ENCODE measurements around the gene PDPK1. TPM values are rescaled to one million over a fixed set of nuclear protein-coding genes. Genes with fewer than 3 reads are reported as not detected.
A peak's percentile ranks its signal among the peaks of the same experiment; 100 is the strongest.

The PDPK1 gene
- total RNA-seq, 1 experiment from 2014 or later = 31.6 TPM

DNA sequence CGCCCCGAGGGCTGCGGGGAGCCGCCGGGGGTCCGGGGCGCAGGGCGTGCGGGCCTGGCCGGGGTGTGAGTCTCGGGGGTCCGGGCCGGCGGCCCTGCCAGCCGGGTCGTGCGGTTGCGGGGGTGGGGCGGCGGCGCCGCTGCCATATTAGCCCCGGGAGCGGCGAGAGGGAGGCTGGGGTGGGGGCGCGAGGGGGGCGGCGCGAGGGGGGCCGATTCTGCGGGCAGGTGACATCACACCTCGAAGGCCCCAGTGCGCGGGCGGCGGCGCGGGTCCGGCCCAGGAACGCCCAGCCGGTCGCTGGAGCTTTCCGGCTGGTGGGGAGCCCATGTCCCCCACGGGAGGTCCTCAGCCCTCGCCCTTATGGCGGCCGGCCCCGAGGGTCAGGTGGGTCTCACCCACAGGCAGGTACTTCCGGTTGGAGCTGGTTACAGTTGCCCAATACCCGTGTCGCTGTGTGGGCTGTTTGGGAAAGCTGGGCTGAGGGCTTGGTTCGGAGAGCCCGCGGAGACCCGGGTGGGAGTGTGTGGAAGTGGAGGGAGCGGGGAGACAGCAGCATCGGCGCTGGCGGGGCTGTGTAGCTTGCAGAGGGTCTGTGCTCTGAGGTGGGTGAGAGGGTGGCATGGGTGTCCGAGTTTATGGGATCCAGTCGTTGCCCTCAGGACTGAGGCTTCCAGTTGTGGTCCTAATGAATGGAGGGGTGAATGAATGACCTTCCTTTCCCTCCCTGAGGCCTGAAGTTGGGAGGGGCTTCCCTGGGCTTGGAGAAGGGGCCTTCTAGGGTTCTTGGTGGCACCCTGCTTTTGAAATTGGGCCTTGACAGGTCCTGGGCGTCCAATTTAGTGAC, 23.3 kb upstream of the PDPK1 start:
- no TSS peak for BruUV-seq (replicated peaks)
- peak overlapping the region; percentile 99 for H3K4me3 ChIP-seq (ENCODE audit: low read depth, low read length, poor library complexity, severe bottlenecking)

GRCh38 chr16:2515180-2515851, 22.5 kb upstream of the PDPK1 start:
- H3K27me3 ChIP-seq (replicated peaks; ENCODE audit: insufficient read depth, low read depth, low read length, poor library complexity) = no peaks in the 10 kb centered on the region
- no peaks in the 10 kb centered on the region for H3K9me3 ChIP-seq (ENCODE audit: low read depth, low read length, poor library complexity, severe bottlenecking)
- peak overlapping the region; percentile 99 for H3K4me3 ChIP-seq (ENCODE audit: low read depth, low read length, poor library complexity, severe bottlenecking)
- H3K36me3 ChIP-seq (ENCODE audit: insufficient read depth, low read length, poor library complexity, severe bottlenecking) = peaks cover 3% of the 10 kb centered on the region
- intact Hi-C loops (cut with micrococcal nuclease; ENCODE audit: unreplicated experiment) = no loop called here
- H3K27ac ChIP-seq (ENCODE audit: low read depth, low read length, poor library complexity, severe bottlenecking) = peak overlapping the region; percentile 100
- TSS peak; percentile 27 for BruUV-seq (replicated peaks)
- H3K4me1 ChIP-seq (ENCODE audit: insufficient read depth, low read length, poor library complexity, severe bottlenecking) = peaks cover 15% of the 10 kb centered on the region
- POLR2A ChIA-PET (ENCODE audit: low non-redundant PET) = interaction anchor here (0.6 to 0.7 kb wide), 2 partner anchors 23 to 31 kb away, joined by 3 to 13 read pairs; partner anchors contain the start of gene PDPK1
- CTCF ChIA-PET = no interaction called here
- no peak for DNase-seq (ENCODE audit: low spot score)
- no peak for TF ChIP-seq EZH2 (IDR thresholded peaks at IDR 0.05; ENCODE audit: borderline replicate concordance, low read depth, low read length, poor library complexity, severe bottlenecking)
- TF ChIP-seq, protein P1, sequence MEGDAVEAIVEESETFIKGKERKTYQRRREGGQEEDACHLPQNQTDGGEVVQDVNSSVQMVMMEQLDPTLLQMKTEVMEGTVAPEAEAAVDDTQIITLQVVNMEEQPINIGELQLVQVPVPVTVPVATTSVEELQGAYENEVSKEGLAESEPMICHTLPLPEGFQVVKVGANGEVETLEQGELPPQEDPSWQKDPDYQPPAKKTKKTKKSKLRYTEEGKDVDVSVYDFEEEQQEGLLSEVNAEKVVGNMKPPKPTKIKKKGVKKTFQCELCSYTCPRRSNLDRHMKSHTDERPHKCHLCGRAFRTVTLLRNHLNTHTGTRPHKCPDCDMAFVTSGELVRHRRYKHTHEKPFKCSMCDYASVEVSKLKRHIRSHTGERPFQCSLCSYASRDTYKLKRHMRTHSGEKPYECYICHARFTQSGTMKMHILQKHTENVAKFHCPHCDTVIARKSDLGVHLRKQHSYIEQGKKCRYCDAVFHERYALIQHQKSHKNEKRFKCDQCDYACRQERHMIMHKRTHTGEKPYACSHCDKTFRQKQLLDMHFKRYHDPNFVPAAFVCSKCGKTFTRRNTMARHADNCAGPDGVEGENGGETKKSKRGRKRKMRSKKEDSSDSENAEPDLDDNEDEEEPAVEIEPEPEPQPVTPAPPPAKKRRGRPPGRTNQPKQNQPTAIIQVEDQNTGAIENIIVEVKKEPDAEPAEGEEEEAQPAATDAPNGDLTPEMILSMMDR (conservative IDR thresholded peaks at IDR 0.05; ENCODE audit: low read depth, low read length) = no peak

More for the DNA sequence above, 23.3 kb upstream of the PDPK1 start:
- intact Hi-C loops (cut with micrococcal nuclease; ENCODE audit: unreplicated experiment) = no loop called here
- H3K27ac ChIP-seq (ENCODE audit: low read depth, low read length, poor library complexity, severe bottlenecking) = peak overlapping the region; percentile 100
- H3K36me3 ChIP-seq (ENCODE audit: insufficient read depth, low read length, poor library complexity, severe bottlenecking) = peaks cover 1% of the 10 kb centered on the region
- no peak for TF ChIP-seq EZH2 (IDR thresholded peaks at IDR 0.05; ENCODE audit: borderline replicate concordance, low read depth, low read length, poor library complexity, severe bottlenecking)
- TF ChIP-seq, protein P1 (conservative IDR thresholded peaks at IDR 0.05; ENCODE audit: low read depth, low read length) = no peak
- no peaks in the 10 kb centered on the region for H3K27me3 ChIP-seq (replicated peaks; ENCODE audit: insufficient read depth, low read depth, low read length, poor library complexity)
- peaks cover 15% of the 10 kb centered on the region for H3K4me1 ChIP-seq (ENCODE audit: insufficient read depth, low read length, poor library complexity, severe bottlenecking)
- no peak for DNase-seq (ENCODE audit: low spot score)
- no peaks in the 10 kb centered on the region for H3K9me3 ChIP-seq (ENCODE audit: low read depth, low read length, poor library complexity, severe bottlenecking)
- CTCF ChIA-PET = interaction anchor here (0.5 kb wide), 1 partner anchor 289 kb away, joined by 4 read pairs; no protein-coding TSS in a partner anchor
- POLR2A ChIA-PET (ENCODE audit: low non-redundant PET) = interaction anchor here (0.6 kb wide), 1 partner anchor 23 kb away, joined by 3 read pairs; the partner anchor contains the start of gene PDPK1

DNA sequence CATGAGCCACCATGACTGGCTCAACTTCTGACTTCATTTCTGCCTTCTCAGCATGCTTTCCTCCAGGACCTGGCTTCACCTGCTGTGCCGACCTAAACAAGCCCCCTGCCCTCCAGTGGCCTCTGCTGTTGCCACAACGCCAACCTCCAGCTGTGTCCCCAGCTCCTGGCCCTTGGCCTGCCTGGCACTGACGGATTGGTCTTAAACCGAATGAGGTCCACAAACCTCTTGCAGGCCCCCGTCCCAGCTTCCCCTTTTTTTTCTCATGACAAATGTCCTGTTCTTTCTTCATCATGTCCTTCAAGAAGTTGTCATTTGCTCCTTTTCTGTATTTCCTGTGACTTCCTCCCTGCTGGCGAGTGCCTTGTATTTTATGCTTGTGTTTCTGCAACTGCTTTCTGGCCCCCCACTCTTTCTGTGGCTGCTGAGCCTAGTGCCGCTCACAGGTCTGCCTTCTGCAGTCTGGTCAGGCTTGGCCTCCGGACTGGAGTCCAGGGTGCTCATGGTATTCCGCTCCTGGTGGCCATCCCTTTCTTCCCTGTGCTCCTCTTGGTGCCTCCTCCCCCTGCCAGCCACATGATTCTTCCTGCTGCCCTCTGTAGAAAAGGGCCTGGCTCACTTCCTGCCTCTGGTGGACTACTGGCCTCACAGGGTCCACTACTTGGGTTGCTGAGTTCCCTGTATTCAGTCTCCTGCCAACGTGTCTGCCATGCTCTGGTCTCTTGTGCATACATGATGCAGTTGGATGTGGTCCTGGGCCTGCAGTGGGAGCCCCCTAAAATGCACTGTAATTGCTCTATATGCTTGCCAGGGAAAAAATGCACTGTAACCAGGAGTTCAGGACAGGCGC, 21.2 kb upstream of the PDPK1 start:
- TF ChIP-seq, protein P1 (conservative IDR thresholded peaks at IDR 0.05; ENCODE audit: low read depth, low read length) = no peak
- TF ChIP-seq EZH2 (IDR thresholded peaks at IDR 0.05; ENCODE audit: borderline replicate concordance, low read depth, low read length, poor library complexity, severe bottlenecking) = no peak
- no TSS peak for BruUV-seq (replicated peaks)

More for the DNA sequence above, 21.2 kb upstream of the PDPK1 start:
- ChIA-PET CTCF (no interaction called here), POLR2A (ENCODE audit: low non-redundant PET) (no interaction called here)
- Histone ChIP-seq H3K27me3 (replicated peaks; ENCODE audit: insufficient read depth, low read depth, low read length, poor library complexity) (no peaks in the 10 kb centered on the region), H3K27ac (ENCODE audit: low read depth, low read length, poor library complexity, severe bottlenecking) (peak overlapping the region; percentile 18), H3K4me3 (ENCODE audit: low read depth, low read length, poor library complexity, severe bottlenecking) (no peak overlapping the region), H3K9me3 (ENCODE audit: low read depth, low read length, poor library complexity, severe bottlenecking) (no peaks in the 10 kb centered on the region), H3K4me1 (ENCODE audit: insufficient read depth, low read length, poor library complexity, severe bottlenecking) (peaks cover 23% of the 10 kb centered on the region), H3K36me3 (ENCODE audit: insufficient read depth, low read length, poor library complexity, severe bottlenecking) (peaks cover 3% of the 10 kb centered on the region)
- no peak for DNase-seq (ENCODE audit: low spot score)
- intact Hi-C loops (cut with micrococcal nuclease; ENCODE audit: unreplicated experiment) = no loop called here
